Chondrocyte (in vitro differentiated cells): ENCODE measurements around the gene COX4I2. TPM values are rescaled to one million over a fixed set of nuclear protein-coding genes. Genes with fewer than 3 reads are reported as not detected.

Experiments
- DNase-seq: peaks from one replicate; pipeline ENCODE4 v3.0.0; 2021; ENCODE audit warnings: mixed read lengths, low spot score
- H3K27ac Mint-ChIP-seq: one replicate; pipeline ENCODE4 v1.8.0; 2021; ENCODE audit warnings: mild to moderate bottlenecking, moderate library complexity, mixed read lengths; ENCODE audit not compliant: unreplicated experiment
- H3K27me3 Mint-ChIP-seq: 2 replicates; pipeline ENCODE4 v1.8.0; 2021; ENCODE audit warnings: low read depth, mixed read lengths
- H3K36me3 Mint-ChIP-seq: 2 replicates; pipeline ENCODE4 v1.8.0; 2021; ENCODE audit warnings: low read depth, mixed read lengths
- H3K4me1 Mint-ChIP-seq: 2 replicates; pipeline ENCODE4 v1.8.0; 2021; ENCODE audit warnings: low read depth, mild to moderate bottlenecking, mixed read lengths
- H3K4me3 Mint-ChIP-seq: one replicate; pipeline ENCODE4 v1.8.0; 2021; ENCODE audit warnings: mild to moderate bottlenecking, moderate library complexity, mixed read lengths; ENCODE audit not compliant: unreplicated experiment
- H3K9me3 Mint-ChIP-seq: 2 replicates; pipeline ENCODE4 v1.8.0; 2021; ENCODE audit warnings: low read depth, mixed read lengths
- total RNA-seq: library from RNA; stranded (reverse); gene quantifications from 3 replicates; pipeline ENCODE4 v1.2.1, GENCODE V29; 2021
- TF ChIP-seq, protein P1 (sequence below): fragments of 200-600 bp; sonication (generic); IDR thresholded peaks from 2 replicates; pipeline ENCODE4 v1.5.0; 2021; ENCODE audit warnings: antibody characterized with exemption, mild to moderate bottlenecking, moderate library complexity

Gene COX4I2
- total RNA-seq, 1 donor from 2014 or later = not detected

DNA sequence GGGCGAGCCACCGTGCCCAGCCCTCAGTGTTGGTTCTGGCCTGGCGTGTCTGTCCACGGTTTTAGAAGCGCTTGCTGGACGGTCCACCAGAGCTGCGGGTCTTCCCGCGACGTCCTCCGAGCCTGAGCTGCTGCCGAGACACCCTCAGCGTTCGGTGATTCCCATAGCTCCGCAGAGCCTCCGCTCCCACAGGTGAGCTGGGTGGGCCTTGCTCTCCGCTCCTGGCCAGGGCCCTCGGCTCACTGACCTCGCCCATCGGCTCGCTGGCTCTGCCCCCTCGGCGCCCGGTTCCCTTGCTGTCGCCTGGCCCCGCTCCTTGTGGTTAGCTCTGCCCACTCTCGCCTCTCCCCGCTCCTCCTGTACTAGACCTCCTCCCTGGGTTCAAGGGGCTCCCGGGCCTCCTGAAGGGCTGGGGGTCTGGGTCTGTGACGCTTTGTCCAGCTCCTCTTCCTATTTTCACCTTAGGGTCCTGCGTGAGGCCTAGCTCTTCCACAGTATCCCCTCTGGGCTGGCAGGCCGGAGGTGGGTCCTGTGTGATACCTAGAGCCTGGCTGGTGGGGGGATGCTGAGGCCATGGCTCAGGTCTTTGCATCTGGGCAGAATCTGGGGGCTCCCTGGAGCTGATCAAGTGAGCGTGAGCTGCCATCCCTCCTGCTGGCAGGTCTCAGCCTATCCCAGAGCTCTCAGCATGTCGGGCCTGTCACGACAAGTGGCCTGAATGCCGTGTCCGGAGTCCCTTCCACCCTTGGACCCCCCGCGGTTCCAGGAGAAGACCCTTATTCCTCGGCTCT lies 5.0 kb upstream of the COX4I2 start:
- DNase-seq = no peak
- H3K4me1 Mint-ChIP-seq = no peaks in the 10 kb centered on the region
- H3K27ac Mint-ChIP-seq = no peak overlapping the region
- no peaks in the 10 kb centered on the region for H3K27me3 Mint-ChIP-seq
- H3K36me3 Mint-ChIP-seq = no peaks in the 10 kb centered on the region
- H3K9me3 Mint-ChIP-seq = no peaks in the 10 kb centered on the region
- TF ChIP-seq, protein P1, sequence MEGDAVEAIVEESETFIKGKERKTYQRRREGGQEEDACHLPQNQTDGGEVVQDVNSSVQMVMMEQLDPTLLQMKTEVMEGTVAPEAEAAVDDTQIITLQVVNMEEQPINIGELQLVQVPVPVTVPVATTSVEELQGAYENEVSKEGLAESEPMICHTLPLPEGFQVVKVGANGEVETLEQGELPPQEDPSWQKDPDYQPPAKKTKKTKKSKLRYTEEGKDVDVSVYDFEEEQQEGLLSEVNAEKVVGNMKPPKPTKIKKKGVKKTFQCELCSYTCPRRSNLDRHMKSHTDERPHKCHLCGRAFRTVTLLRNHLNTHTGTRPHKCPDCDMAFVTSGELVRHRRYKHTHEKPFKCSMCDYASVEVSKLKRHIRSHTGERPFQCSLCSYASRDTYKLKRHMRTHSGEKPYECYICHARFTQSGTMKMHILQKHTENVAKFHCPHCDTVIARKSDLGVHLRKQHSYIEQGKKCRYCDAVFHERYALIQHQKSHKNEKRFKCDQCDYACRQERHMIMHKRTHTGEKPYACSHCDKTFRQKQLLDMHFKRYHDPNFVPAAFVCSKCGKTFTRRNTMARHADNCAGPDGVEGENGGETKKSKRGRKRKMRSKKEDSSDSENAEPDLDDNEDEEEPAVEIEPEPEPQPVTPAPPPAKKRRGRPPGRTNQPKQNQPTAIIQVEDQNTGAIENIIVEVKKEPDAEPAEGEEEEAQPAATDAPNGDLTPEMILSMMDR = no peak
- H3K4me3 Mint-ChIP-seq = no peak overlapping the region

DNA sequence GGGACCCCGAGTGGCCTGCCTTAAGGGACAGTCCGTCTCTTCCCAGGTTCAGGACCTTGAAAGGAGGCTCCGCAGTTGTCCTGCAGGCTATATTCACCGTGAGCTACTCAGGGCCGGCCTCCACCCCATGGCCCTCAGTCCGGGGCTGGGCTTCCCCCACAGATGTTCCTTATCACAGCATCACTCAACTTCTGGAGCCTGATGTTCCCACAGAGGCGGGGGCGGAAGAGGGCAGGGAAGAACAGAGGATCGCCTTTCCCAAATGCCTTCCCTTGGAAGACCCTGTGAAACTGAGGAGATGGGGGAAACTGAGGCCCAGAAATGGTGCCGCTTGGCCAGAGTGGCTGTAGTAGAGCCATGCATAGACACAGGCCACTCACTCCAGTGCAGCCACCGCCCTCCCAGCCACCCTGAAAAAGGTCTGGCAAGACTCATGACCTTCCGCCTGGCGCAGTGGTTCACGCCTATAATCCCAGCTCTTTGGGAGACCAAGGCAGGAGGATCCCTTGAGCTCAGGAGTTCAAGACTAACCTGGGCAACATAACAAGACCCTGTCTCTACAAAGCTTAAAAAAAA lies 4.3 kb upstream of the COX4I2 start:
- Mint-ChIP-seq H3K9me3 (no peaks in the 10 kb centered on the region), H3K4me3 (no peak overlapping the region), H3K27me3 (no peaks in the 10 kb centered on the region), H3K36me3 (no peaks in the 10 kb centered on the region), H3K27ac (no peak overlapping the region), H3K4me1 (no peaks in the 10 kb centered on the region)
- no peak for DNase-seq
- TF ChIP-seq, protein P1 = no peak

DNA sequence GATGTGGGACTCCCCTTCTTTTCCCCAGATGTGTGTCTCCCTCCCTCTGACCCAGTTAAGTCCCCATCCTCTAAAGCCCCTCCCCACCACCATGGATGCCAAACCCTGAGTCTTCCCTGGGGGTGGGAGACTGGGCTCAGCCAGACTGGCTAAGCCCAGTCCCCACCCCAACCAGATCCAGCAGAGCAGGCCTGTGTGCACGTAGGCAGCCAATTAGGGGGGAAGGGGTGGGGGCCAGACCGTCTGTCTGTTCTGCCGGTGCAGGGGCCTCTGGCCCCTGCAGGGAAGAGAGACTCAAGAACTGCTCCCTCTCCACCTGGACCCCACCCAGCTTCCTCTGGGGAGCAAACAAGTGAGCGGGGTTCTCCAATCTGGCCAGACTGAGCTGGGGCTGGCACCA lies 605 bp downstream of the COX4I2 start:
- TF ChIP-seq, protein P1 = no peak
- Mint-ChIP-seq H3K9me3 (no peaks in the 10 kb centered on the region), H3K36me3 (no peaks in the 10 kb centered on the region), H3K27me3 (peaks cover 4% of the 10 kb centered on the region), H3K4me1 (no peaks in the 10 kb centered on the region), H3K4me3 (no peak overlapping the region), H3K27ac (no peak overlapping the region)
- no peak for DNase-seq

DNA sequence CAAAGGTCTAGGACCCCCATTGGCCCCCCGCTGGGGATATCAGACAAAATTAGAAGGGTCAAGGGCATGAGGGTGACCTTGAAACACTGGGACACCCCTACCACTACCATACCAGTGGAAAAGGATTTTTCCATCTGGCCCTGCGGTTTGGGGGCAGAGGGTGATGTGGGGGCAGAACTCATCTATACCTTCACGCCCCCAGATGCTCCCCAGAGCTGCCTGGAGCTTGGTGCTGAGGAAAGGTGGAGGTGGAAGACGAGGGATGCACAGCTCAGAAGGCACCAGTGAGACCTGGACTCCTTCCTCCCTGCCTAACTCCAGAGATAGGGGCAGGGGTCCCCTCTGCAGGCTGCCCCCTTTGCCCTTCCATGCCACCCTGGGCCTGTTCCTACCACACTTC lies 1.1 kb downstream of the COX4I2 start:
- Mint-ChIP-seq H3K27ac (no peak overlapping the region), H3K9me3 (no peaks in the 10 kb centered on the region), H3K27me3 (peaks cover 4% of the 10 kb centered on the region), H3K36me3 (no peaks in the 10 kb centered on the region), H3K4me1 (no peaks in the 10 kb centered on the region), H3K4me3 (no peak overlapping the region)
- TF ChIP-seq, protein P1 = no peak
- DNase-seq = no peak

DNA sequence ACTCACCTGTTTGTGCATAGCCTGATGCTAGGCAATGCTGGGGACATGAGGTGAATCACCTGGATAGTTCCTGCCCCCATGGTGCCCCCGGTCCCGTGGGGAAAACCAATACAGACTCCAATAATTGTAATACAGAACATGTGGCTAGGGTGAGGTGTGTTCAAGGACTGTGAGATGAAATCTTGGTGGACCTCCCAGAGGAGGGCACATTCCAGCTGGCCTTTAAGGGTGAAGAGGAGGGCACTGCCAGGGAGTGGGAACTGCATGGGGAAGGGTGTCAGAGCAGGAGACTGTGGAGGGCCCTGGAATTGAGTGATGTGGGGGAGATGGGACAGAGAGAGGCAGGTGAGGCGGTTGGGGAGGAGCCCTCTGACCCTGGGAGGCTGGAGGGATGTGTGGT lies 2.5 kb downstream of the COX4I2 start:
- Mint-ChIP-seq H3K4me3 (no peak overlapping the region), H3K9me3 (no peaks in the 10 kb centered on the region), H3K4me1 (no peaks in the 10 kb centered on the region), H3K27me3 (peaks cover 4% of the 10 kb centered on the region), H3K27ac (no peak overlapping the region), H3K36me3 (no peaks in the 10 kb centered on the region)
- TF ChIP-seq, protein P1 = no peak
- DNase-seq = no peak
